GM06990 (cell line): ENCODE measurements around the gene RNF103.

Source experiments
- DNase-seq: peaks from one replicate; pipeline ENCODE4 v3.0.0-alpha.2; 2011; ENCODE audit not compliant: insufficient read length; ENCODE audit errors: extremely low read depth
- H3K27me3 ChIP-seq: replicated peaks from 2 replicates; pipeline ENCODE4 v1.6.0; 2011; ENCODE audit warnings: low read length; ENCODE audit not compliant: control insufficient read depth, insufficient read depth
- H3K36me3 ChIP-seq: 2 replicates; pipeline ENCODE4 v1.5.1; 2011; ENCODE audit warnings: low read length; ENCODE audit not compliant: control insufficient read depth, insufficient read depth
- H3K4me3 ChIP-seq: replicated peaks from 2 replicates; pipeline ENCODE4 v1.5.1; 2011; ENCODE audit warnings: low read depth, mild to moderate bottlenecking, control low read depth, low read length
- CTCF ChIP-seq: IDR thresholded peaks from 2 replicates; pipeline ENCODE4 v1.5.1; 2011; ENCODE audit warnings: low read length, control low read depth, mild to moderate bottlenecking, inconsistent platforms; ENCODE audit not compliant: insufficient read depth, poor library complexity, severe bottlenecking

RNF103 gene

GRCh38 chr2:86632672-86633071 is 9.0 kb upstream of the RNF103 start:
- Histone ChIP-seq H3K27me3 (no peaks in the 10 kb centered on the region), H3K4me3 (no peak overlapping the region), H3K36me3 (no peaks in the 10 kb centered on the region)
- TF ChIP-seq CTCF, result no peak
- no peak for DNase-seq

GRCh38 chr2:86631846-86632485 is 8.3 kb upstream of the RNF103 start:
- no peak overlapping the region for H3K4me3 ChIP-seq
- no peaks in the 10 kb centered on the region for H3K27me3 ChIP-seq
- no peak for TF ChIP-seq CTCF
- no peak for DNase-seq
- H3K36me3 ChIP-seq, result no peaks in the 10 kb centered on the region

- DNase-seq, result no peak
- no peak for TF ChIP-seq CTCF
- no peak overlapping the region for H3K4me3 ChIP-seq
Observed at GRCh38 chr2:86628091-86628522, 4.4 kb upstream of the RNF103 start.

GRCh38 chr2:86627550-86627949 is 3.9 kb upstream of the RNF103 start:
- Histone ChIP-seq H3K27me3 (no peaks in the 10 kb centered on the region), H3K36me3 (no peaks in the 10 kb centered on the region), H3K4me3 (no peak overlapping the region)
- no peak for TF ChIP-seq CTCF
- no peak for DNase-seq

More at GRCh38 chr2:86628091-86628522, 4.4 kb upstream of the RNF103 start:
- Histone ChIP-seq H3K27me3 (no peaks in the 10 kb centered on the region), H3K36me3 (no peaks in the 10 kb centered on the region)

GRCh38 chr2:86625096-86625495 is 1.4 kb upstream of the RNF103 start:
- DNase-seq, result no peak
- no peaks in the 10 kb centered on the region for H3K27me3 ChIP-seq
- H3K4me3 ChIP-seq, result no peak overlapping the region
- TF ChIP-seq CTCF, result no peak
- H3K36me3 ChIP-seq, result no peaks in the 10 kb centered on the region

GRCh38 chr2:86624267-86624547 is 542 bp upstream of the RNF103 start:
- Histone ChIP-seq H3K4me3 (peak overlapping the region; percentile 89), H3K36me3 (no peaks in the 10 kb centered on the region; the same call in 1 of the 2 replicates), H3K27me3 (no peaks in the 10 kb centered on the region)
- no peak for TF ChIP-seq CTCF
- DNase-seq, result no peak
